ENCODE measurements around the gene C4BPA. TPM values are rescaled to one million over a fixed set of nuclear protein-coding genes. Genes with fewer than 3 reads are reported as not detected.

The C4BPA gene
- total and polyA plus RNA-seq, 9 of the 15 experiments (the other 6 are each of a cell fraction or from before 2014, with no cell fraction given): 0.04 to 0.22 (median 0.11) TPM; not detected in 3

DNA sequence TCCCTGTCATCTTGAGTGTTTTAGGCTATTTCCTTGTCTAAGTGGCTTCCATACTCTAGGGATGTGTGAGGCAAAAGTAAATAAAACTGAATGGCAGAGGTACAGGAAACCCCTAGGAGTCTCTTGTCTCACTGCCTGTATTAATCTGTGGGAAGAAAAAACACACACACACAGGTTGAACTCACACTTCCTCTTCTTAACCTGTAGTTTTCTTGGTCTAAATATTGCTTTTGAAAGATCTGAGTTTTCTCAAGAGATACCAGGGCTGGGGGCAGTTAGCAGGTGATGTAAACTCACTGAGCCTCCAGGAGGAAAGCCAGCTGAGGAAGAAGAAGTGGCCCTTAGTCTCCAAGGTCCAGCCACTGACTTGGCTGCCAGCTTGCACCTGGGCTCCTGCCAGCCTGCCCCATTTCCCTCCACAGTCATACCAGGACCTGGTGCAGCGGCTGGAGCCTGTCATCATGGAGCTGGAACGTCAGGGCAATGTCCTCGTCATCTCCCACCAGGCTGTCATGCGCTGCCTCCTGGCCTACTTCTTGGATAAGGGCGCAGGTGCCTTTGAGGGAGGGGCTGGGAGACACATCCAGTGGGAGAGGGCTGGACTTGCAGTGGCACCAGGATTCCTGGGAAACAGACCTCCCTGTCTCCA, 34.1 kb upstream of the C4BPA start:
- DNase-seq (ENCODE audit: extremely low read depth in 1 of 4, low spot score in 3 of 4): no peak
- Histone ChIP-seq H3K79me2 (ENCODE audit: control insufficient read depth, insufficient read depth, low read length) (no peaks in the 10 kb centered on the region), H3K36me3 (ENCODE audit: control insufficient read depth, insufficient read depth, low read length) (peaks cover 65% of the 10 kb centered on the region), H3K4me1 (replicated peaks in 1 of 2; ENCODE audit: control insufficient read depth in 2 of 2, insufficient read depth in 2 of 2, low read length in 2 of 2) (no peaks in the 10 kb centered on the region), H3K4me3 (no peak overlapping the region), H4K20me1 (replicated peaks; ENCODE audit: control insufficient read depth, insufficient read depth, low read length) (no peaks in the 10 kb centered on the region), H3K4me2 (ENCODE audit: insufficient read depth, low read length) (no peak overlapping the region), H3K9ac (ENCODE audit: insufficient read depth in 1 of 2, low read depth in 2 of 2, low read length in 2 of 2) (peak overlapping the region in 1 of 2 experiments; percentile 33; a peak in 1 of 4 replicates), H2AFZ (ENCODE audit: low read depth, low read length) (no peak overlapping the region), H3K27ac (ENCODE audit: extremely low read depth, low read depth, low read length) (no peak overlapping the region), H3K9me3 (replicated peaks; ENCODE audit: control insufficient read depth, insufficient read depth, low read depth, low read length) (no peaks in the 10 kb centered on the region), H3K9me1 (ENCODE audit: control insufficient read depth, insufficient read depth, low read length) (no peaks in the 10 kb centered on the region), H3K27me3 (ENCODE audit: control insufficient read depth in 2 of 2, insufficient read depth in 2 of 2, low read length in 2 of 2) (no peaks in the 10 kb centered on the region)
- ChIA-PET CTCF (ENCODE audit: low intra/inter-chr PET ratio) (no interaction called here), POLR2A (interaction anchor here (1.0 to 1.3 kb wide), 2 partner anchors 15 to 335 kb away, joined by 3 to 4 read pairs; no protein-coding TSS in a partner anchor)
- TF ChIP-seq RBM17 (IDR thresholded peaks at IDR 0.05; ENCODE audit: borderline replicate concordance, low read depth, low read length) (no peak), ZNF146 (CRISPR knock-in tag; IDR thresholded peaks at IDR 0.05; ENCODE audit: unreplicated experiment) (no peak), ZNF140 (CRISPR knock-in tag; IDR thresholded peaks at IDR 0.05) (no peak), TFAM (CRISPR knock-in tag; conservative IDR thresholded peaks at IDR 0.05) (no peak), ZNF175 (CRISPR knock-in tag; IDR thresholded peaks at IDR 0.05; ENCODE audit: low read depth) (no peak), ZNF253 (CRISPR knock-in tag; conservative IDR thresholded peaks at IDR 0.05) (no peak), RERE (CRISPR knock-in tag; IDR thresholded peaks at IDR 0.05; ENCODE audit: borderline replicate concordance) (no peak)
- TF ChIP-seq, protein P1, sequence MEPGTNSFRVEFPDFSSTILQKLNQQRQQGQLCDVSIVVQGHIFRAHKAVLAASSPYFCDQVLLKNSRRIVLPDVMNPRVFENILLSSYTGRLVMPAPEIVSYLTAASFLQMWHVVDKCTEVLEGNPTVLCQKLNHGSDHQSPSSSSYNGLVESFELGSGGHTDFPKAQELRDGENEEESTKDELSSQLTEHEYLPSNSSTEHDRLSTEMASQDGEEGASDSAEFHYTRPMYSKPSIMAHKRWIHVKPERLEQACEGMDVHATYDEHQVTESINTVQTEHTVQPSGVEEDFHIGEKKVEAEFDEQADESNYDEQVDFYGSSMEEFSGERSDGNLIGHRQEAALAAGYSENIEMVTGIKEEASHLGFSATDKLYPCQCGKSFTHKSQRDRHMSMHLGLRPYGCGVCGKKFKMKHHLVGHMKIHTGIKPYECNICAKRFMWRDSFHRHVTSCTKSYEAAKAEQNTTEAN (CRISPR knock-in tag; IDR thresholded peaks at IDR 0.05): no peak
- in situ Hi-C loops (cut with MboI) (loop anchor here (10.0 kb wide), 1 partner anchor 135 kb away; no protein-coding TSS in a partner anchor), intact Hi-C loops (cut with micrococcal nuclease) (loop anchor here (10.0 kb wide), 2 partner anchors 255 to 595 kb away; partner anchors contain the start of gene IKBKE)
- no TSS peak for BruUV-seq (replicated peaks)
- FAIRE-seq: no peak
- ATAC-seq: no peak
- WGBS (ENCODE audit: insufficient coverage, low coverage, missing lambda C conversion rate): 78% methylated on average over 5 of the region's 5 CpGs

All from K562 (cell line).